ENCODE results near the gene ITGA5. TPM values are rescaled to one million over a fixed set of nuclear protein-coding genes. Genes with fewer than 3 reads are reported as not detected.
A peak's percentile ranks its signal among the peaks of the same experiment; 100 is the strongest.

The ITGA5 gene
- total RNA-seq, 1 experiment from 2014 or later = 50.6 TPM

DNA sequence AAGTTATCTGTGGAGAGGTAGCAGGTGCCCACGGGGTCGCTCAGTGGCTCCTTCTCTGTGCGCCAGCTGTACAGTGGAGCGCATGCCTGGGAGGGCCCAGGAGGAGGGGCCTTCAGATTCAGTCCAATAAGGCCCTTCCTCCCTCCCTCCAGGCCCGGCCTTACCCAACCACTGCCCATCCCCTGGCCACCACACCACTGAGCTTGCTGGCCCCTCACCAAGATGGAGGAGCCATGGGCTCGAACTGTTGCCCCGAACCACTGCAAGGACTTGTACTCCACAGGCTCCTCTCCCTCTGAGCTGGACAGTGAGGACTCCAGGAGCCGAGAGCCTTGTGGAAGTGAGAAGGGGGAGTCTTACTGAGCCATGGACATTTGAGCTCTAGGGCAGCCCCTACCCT, 9.8 kb downstream of the ITGA5 start:
- Histone ChIP-seq H3K36me3 (replicated peaks; ENCODE audit: control insufficient read depth, insufficient read depth, low read length) (peaks cover 10% of the 10 kb centered on the region), H3K4me3 (ENCODE audit: insufficient read depth, low read depth, low read length) (no peak overlapping the region), H3K27me3 (ENCODE audit: control insufficient read depth, insufficient read depth, low read length) (no peaks in the 10 kb centered on the region)
- DNase-seq = no peak

DNA sequence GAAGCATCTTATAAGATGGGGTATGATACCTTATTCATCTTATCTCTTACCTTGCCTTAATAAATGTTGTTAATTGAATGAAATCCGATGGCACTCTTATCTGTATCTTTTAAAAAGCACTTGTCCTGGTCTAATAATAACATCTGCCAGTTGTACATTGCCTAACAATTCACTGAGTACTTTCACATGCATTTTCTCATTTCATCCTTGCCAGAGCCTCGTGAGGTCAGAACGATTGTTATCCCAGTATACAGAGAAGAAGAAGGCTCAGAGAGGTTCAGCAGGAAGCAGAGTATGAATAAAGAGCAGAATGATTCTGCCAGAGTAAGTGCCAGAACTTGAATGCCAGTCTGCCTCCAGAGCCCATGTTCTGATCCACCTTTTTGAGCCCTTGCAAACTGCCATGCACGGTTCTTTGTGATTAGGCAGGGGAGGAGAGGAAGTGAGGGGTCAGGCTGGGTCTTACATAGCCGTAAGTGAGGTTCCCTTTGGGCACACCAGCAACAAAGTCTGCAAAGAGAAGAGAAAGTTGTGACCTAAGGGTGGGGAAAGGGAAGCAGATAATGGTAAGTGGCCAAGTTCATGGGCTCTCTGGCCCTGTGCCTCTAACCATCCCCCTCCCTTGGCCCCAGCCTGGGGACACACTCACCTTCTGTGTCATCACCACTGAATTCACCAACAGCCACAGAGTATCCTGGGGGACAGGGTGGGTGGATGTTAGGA, 11.7 kb downstream of the ITGA5 start:
- H3K27me3 ChIP-seq (ENCODE audit: control insufficient read depth, insufficient read depth, low read length) = no peaks in the 10 kb centered on the region
- peaks cover 22% of the 10 kb centered on the region for H3K36me3 ChIP-seq (replicated peaks; ENCODE audit: control insufficient read depth, insufficient read depth, low read length)
- no peak for DNase-seq
- H3K4me3 ChIP-seq (ENCODE audit: insufficient read depth, low read depth, low read length) = no peak overlapping the region

DNA sequence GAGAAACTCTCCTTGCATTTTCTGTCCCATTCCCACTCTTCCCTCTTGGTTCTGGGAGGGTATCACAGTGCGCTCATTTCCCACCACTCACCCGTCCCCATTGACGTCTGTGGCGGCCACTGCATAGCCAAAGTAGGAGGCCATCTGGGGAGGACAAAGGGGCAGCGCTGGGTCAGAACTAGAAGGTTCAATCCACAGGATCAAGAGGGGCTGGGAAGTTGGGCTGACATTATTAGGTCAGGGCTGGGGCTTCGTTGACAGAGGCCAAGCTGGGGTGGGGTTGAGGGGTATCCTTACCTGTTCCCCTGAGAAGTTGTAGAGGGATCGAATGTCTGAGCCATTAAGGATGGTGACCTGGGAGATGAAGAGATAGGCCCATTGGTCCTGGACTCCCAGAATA, 13.5 kb downstream of the ITGA5 start:
- no peak overlapping the region for H3K4me3 ChIP-seq (ENCODE audit: insufficient read depth, low read depth, low read length)
- H3K36me3 ChIP-seq (replicated peaks; ENCODE audit: control insufficient read depth, insufficient read depth, low read length) = peaks cover 34% of the 10 kb centered on the region
- DNase-seq = no peak
- H3K27me3 ChIP-seq (ENCODE audit: control insufficient read depth, insufficient read depth, low read length) = no peaks in the 10 kb centered on the region

DNA sequence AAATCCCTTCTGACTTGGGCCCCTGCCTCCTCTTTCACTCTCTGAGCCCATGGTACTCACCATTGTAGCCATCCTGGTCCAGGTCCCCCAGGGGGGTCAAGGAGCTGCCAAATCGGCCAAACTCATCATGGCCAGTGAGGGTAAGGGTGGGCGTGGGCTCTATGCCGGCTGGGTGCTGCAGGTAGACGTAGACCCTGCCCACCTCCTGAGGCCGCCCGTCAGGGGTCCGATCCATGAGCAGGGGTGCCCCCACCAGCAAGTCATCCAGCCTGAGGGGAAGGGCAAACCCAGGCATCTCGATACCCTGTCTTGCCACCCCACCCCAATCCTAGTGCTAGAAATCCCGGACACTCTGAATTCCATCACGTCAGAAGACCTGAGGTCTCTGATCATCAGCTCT, 14.0 kb downstream of the ITGA5 start:
- H3K36me3 ChIP-seq (replicated peaks; ENCODE audit: control insufficient read depth, insufficient read depth, low read length) = peaks cover 35% of the 10 kb centered on the region
- no peaks in the 10 kb centered on the region for H3K27me3 ChIP-seq (ENCODE audit: control insufficient read depth, insufficient read depth, low read length)
- DNase-seq = no peak
- H3K4me3 ChIP-seq (ENCODE audit: insufficient read depth, low read depth, low read length) = no peak overlapping the region

DNA sequence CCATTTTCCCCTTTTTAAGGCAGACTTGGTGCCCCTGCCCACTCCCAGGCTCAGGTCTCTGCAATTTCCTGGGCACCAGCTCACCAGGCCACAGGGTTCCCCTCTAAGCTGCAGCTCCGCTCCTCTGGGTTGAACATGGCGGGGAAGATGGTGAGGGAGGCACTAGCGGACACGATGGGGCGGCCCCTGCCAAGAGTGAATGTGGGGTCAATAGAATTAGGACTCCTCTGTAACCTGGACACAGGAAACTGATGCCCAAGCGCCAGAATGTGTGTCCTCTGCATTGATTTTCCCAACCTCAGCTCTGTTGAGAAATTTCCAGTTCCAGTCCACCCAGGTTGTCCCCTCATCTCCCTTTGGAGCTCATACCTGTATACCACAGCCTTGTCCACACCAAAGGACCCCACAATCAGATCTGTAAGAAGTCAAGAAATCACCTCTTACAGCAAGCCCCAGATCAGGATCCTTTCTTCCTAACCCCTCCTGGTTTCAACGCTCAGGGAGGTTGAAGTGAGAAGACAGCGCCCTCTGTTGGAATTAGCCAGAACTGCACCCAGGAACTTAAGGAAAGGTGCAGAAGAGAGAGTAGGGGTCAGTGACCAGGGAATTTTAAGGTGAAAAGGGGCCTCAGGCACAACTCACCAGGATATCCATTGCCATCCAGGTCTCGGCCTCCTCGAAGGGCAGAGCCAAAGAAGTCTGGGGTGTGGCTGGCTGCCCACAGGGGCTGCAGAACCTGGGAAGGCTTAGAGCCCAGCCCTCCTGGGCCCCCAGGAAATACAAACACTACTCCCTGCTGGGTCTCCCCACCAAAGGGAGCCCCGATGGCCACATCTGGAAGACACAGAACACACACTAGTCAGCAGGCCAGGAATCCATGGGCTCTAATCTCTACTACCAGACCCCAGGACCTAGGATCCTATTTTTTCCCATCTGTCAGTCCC, 14.7 kb downstream of the ITGA5 start:
- peaks cover 40% of the 10 kb centered on the region for H3K36me3 ChIP-seq (replicated peaks; ENCODE audit: control insufficient read depth, insufficient read depth, low read length)
- peak; percentile 91 for DNase-seq
- no peaks in the 10 kb centered on the region for H3K27me3 ChIP-seq (ENCODE audit: control insufficient read depth, insufficient read depth, low read length)
- no peak overlapping the region for H3K4me3 ChIP-seq (ENCODE audit: insufficient read depth, low read depth, low read length)

DNA sequence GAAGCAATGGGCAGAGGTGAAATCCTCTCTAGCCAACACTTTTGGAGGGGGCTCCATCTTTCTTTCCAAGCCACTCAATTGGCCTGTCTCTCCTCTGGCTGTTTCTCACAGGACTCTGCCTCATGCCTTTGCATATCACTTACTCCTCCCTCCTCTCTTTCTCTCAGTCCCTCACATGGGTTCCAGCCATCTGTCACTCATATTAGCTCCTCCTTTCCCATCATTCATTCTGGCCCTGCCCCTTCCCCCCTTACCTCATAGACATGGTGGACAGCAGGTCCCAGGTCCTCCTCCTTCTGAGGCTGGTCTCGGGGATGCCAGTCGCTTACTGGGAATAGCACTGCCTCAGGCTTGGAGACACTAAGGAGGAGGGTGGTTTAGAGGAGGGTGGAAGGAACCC, 17.9 kb downstream of the ITGA5 start:
- Histone ChIP-seq H3K36me3 (replicated peaks; ENCODE audit: control insufficient read depth, insufficient read depth, low read length) (peaks cover 51% of the 10 kb centered on the region), H3K4me3 (ENCODE audit: insufficient read depth, low read depth, low read length) (no peak overlapping the region), H3K27me3 (ENCODE audit: control insufficient read depth, insufficient read depth, low read length) (no peaks in the 10 kb centered on the region)
- DNase-seq = no peak

DNA sequence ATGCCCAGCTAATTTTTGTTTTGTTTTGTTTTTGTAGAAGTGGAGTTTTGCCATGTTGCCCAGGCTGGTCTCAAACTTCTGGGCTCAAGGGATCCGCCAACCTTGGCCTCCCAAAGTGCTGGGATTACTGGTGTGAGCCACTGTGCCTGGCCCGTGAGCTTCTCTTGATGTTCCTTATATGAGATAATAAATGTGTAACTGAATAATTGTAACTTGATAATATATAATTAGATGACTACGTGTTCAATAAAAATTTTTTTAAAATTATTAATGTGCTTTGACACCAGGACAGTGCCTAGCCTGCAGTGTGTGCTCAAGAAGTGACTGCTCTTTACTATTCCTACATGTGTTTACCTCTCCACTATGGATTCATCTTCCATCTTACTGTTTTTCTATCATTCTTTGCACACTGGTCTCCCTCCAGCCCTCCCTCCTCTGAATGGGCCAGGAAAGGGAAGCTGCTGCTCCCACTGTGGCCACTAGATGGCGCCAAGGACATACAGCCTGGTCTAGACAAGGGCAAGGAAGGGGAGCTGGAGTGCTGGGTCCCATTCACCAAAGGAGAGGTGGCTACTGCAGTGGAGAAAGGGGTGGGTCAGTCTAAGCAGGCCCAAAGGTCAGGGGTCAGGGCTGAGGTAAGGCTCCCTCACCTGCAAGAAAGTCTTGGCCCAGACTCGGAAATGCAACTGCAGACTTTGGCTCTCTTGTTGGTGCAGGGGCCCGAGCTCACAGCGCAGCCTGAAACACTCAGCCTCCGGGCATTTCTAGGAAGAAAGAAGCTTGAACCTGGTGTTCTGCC, 19.9 kb downstream of the ITGA5 start:
- DNase-seq = peak; percentile 92
- H3K27me3 ChIP-seq (ENCODE audit: control insufficient read depth, insufficient read depth, low read length) = no peaks in the 10 kb centered on the region
- H3K4me3 ChIP-seq (ENCODE audit: insufficient read depth, low read depth, low read length) = no peak overlapping the region
- peaks cover 50% of the 10 kb centered on the region for H3K36me3 ChIP-seq (replicated peaks; ENCODE audit: control insufficient read depth, insufficient read depth, low read length)

DNA sequence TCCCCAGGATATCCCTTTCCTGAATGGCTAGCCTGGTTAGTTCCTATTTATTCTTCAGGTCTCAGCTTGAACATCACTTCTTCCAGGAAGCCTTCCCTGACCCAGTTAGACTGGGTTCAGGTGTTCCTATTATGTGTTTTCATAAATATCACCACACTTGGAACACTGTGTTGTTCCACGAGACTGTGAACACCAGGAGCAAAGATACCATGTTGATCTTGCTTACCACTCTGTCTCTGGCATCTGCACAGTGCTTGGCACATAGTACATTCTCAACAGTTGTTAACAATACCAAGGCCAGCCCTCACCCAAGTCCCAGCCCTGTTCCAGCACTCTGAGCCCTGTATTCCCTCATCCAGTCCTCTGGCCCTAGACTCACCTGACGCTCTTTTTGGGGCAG, 20.8 kb downstream of the ITGA5 start:
- DNase-seq = no peak
- no peak overlapping the region for H3K4me3 ChIP-seq (ENCODE audit: insufficient read depth, low read depth, low read length)
- H3K36me3 ChIP-seq (replicated peaks; ENCODE audit: control insufficient read depth, insufficient read depth, low read length) = peaks cover 43% of the 10 kb centered on the region
- no peaks in the 10 kb centered on the region for H3K27me3 ChIP-seq (ENCODE audit: control insufficient read depth, insufficient read depth, low read length)

DNA sequence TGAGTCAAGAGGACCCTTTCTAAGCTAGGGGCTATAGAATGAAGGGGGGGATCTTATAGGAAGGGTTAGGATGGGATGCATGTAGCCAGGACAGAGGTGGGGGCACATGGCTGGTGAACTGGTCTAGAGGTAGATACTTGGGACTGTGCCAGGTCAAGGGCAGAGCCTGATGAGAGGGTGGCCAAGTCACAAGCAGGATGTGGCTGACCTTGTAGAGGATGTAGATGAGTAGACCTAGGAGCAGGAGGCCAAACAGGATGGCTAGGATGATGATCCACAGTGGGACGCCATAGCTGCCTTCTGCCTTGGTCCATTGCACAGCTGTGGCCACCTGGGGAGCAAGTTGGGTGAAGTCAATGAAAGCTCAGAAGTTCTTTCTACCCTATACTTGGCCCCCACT, 21.9 kb downstream of the ITGA5 start:
- Histone ChIP-seq H3K27me3 (ENCODE audit: control insufficient read depth, insufficient read depth, low read length) (peaks cover 3% of the 10 kb centered on the region; the same call in 1 of the 2 replicates), H3K4me3 (ENCODE audit: insufficient read depth, low read depth, low read length) (no peak overlapping the region), H3K36me3 (replicated peaks; ENCODE audit: control insufficient read depth, insufficient read depth, low read length) (peaks cover 38% of the 10 kb centered on the region)
- DNase-seq = no peak

DNA sequence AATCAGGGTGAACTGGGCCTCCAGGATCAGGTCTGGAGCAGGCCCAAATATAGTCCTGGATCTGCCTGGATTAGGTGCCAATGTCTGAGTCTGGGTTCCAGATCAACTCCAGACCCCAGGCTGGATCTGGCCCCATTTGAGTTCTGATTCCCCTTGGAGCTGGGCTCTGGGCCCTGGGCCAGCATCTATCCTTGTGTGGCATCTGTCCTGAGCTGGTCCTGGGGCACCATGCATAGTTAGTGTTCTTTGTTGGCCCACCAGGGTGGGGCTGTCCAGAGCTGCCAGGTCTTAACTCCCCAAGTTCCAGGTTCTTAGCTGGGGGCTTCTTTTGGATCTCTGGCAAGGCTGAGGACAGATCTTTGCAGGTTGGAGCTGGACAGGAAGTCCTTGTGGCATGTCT, 23.5 kb downstream of the ITGA5 start:
- Histone ChIP-seq H3K36me3 (replicated peaks; ENCODE audit: control insufficient read depth, insufficient read depth, low read length) (peaks cover 26% of the 10 kb centered on the region), H3K4me3 (ENCODE audit: insufficient read depth, low read depth, low read length) (no peak overlapping the region), H3K27me3 (ENCODE audit: control insufficient read depth, insufficient read depth, low read length) (peaks cover 3% of the 10 kb centered on the region)
- DNase-seq = no peak

DNA sequence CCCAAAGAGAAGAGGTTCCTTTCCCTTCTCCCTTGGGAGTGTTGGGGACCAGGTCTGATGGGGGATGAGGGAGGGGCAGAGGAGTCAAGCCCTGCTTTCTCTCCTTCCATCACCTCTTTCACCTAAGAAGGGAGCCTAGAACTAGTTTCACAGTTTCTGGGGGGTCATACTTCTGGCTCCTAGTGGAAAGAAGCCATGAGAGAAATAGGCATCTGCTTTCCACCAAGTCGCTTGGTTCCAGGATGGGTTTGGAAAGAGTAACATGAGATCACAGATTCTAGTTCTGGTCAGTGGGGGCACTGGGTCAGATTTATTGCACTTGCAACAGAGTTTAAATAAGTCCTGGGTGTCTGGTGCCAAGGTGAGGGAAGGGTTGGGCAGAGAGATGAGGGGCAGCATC, 24.1 kb downstream of the ITGA5 start:
- DNase-seq = no peak
- Histone ChIP-seq H3K4me3 (ENCODE audit: insufficient read depth, low read depth, low read length) (no peak overlapping the region), H3K36me3 (replicated peaks; ENCODE audit: control insufficient read depth, insufficient read depth, low read length) (peaks cover 25% of the 10 kb centered on the region), H3K27me3 (ENCODE audit: control insufficient read depth, insufficient read depth, low read length) (peaks cover 3% of the 10 kb centered on the region)

DNA sequence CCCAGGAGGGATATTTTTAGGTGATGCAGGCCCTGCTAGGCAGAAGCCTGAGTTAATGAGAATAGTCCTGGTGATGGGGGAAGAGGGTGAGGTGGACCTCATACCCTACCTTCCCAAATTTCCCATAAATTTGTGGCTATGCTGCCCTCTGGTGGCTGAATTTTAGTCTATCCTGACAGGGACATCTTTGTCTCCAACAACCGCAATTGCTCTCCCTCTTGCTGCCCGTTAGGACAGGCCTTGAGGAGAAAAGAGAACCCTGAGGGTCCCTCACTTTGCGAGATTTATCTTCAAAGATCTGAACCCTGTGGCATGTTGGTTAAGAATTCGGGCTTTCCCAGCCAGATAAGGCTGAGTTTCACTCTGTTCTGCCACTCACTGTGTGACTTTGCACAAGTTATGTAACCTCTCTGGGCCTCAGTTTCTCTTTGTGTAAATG, 24.8 kb downstream of the ITGA5 start:
- peaks cover 20% of the 10 kb centered on the region for H3K36me3 ChIP-seq (replicated peaks; ENCODE audit: control insufficient read depth, insufficient read depth, low read length)
- H3K4me3 ChIP-seq (ENCODE audit: insufficient read depth, low read depth, low read length) = no peak overlapping the region
- peaks cover 3% of the 10 kb centered on the region for H3K27me3 ChIP-seq (ENCODE audit: control insufficient read depth, insufficient read depth, low read length)
- peak; percentile 80 for DNase-seq

DNA sequence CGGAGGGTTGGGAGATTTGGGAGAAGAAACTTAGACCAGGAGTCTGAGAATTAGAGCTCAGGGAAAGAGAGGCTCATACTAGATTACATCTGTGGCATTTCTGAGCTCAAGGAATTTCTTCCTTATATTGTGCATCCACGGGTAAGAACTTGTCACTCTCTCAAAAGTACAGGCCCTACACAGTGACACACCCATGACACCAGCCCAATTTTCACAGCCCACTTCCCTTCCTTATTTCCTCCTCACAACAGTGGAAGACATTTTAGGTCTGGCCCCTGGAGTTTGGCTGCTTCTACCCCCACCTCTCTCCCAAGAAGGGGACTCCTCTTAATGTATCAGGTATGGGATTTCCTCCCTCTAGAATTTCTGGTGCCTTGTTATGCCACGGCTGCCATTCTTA, 25.3 kb downstream of the ITGA5 start:
- no peak overlapping the region for H3K4me3 ChIP-seq (ENCODE audit: insufficient read depth, low read depth, low read length)
- DNase-seq = no peak
- peaks cover 3% of the 10 kb centered on the region for H3K27me3 ChIP-seq (ENCODE audit: control insufficient read depth, insufficient read depth, low read length)
- peaks cover 19% of the 10 kb centered on the region for H3K36me3 ChIP-seq (replicated peaks; ENCODE audit: control insufficient read depth, insufficient read depth, low read length)

DNA sequence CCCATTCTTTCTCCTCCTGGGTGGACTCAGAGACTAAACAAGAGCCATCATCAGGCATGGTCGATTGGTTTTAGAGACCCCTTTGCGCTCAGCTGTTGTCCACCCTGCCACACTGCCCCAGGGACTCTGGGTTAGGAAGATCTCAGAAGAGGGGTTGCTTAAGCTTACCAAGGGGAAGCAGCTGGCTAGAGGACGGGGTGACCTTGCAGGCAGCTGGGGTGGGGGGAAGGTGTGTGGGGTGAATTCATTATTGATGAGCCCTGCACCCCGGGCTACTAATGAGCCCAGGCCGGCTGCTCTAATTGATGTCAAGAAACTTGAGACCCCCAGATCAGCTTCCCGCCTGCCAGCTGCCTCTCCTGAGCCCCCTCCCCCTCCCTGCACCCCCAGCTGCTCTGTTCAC, 25.9 kb downstream of the ITGA5 start:
- Histone ChIP-seq H3K4me3 (ENCODE audit: insufficient read depth, low read depth, low read length) (no peak overlapping the region), H3K27me3 (ENCODE audit: control insufficient read depth, insufficient read depth, low read length) (peaks cover 3% of the 10 kb centered on the region), H3K36me3 (replicated peaks; ENCODE audit: control insufficient read depth, insufficient read depth, low read length) (peaks cover 15% of the 10 kb centered on the region)
- no peak for DNase-seq
